Loucy (cell line): ENCODE measurements around the gene SCYGR3.

Experiments used
- EZH2phosphoT487 ChIP-seq: fragments of 200-600 bp; IDR thresholded peaks from 2 replicates; pipeline ENCODE4 v1.6.1; 2018; ENCODE audit warnings: antibody characterized with exemption, mild to moderate bottlenecking, moderate library complexity, borderline replicate concordance
- TF ChIP-seq, protein P1 (sequence below): fragments of 200-600 bp; sonication (generic); conservative IDR thresholded peaks from 2 replicates; pipeline ENCODE4 v1.5.1; 2014; ENCODE audit warnings: mild to moderate bottlenecking, antibody characterized with exemption, low read length

- TF ChIP-seq, protein P1, sequence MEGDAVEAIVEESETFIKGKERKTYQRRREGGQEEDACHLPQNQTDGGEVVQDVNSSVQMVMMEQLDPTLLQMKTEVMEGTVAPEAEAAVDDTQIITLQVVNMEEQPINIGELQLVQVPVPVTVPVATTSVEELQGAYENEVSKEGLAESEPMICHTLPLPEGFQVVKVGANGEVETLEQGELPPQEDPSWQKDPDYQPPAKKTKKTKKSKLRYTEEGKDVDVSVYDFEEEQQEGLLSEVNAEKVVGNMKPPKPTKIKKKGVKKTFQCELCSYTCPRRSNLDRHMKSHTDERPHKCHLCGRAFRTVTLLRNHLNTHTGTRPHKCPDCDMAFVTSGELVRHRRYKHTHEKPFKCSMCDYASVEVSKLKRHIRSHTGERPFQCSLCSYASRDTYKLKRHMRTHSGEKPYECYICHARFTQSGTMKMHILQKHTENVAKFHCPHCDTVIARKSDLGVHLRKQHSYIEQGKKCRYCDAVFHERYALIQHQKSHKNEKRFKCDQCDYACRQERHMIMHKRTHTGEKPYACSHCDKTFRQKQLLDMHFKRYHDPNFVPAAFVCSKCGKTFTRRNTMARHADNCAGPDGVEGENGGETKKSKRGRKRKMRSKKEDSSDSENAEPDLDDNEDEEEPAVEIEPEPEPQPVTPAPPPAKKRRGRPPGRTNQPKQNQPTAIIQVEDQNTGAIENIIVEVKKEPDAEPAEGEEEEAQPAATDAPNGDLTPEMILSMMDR: no peak
- no peak for TF ChIP-seq EZH2phosphoT487
Measured at GRCh38 chr2:227625420-227625819, 10.8 kb upstream of the SCYGR3 start.
